ENCODE results near the gene ADGRG2.

Gene ADGRG2

GRCh38 chrX:18956303-18957032, 165.8 kb downstream of the ADGRG2 start:
- DNase-seq (ENCODE audit: low spot score), result no peak

GRCh38 chrX:18955676-18956075, 166.6 kb downstream of the ADGRG2 start:
- no peak for DNase-seq (ENCODE audit: low spot score)

GRCh38 chrX:18951032-18951431, 171.2 kb downstream of the ADGRG2 start:
- no peak for DNase-seq (ENCODE audit: low spot score)

- DNase-seq (ENCODE audit: low spot score), result no peak
Observed at GRCh38 chrX:18949944-18950301, 172.3 kb downstream of the ADGRG2 start.

- no peak for DNase-seq (ENCODE audit: low spot score)
Observed at GRCh38 chrX:18949291-18949943, 172.9 kb downstream of the ADGRG2 start.

GRCh38 chrX:18946611-18947010, 175.7 kb downstream of the ADGRG2 start:
- DNase-seq (ENCODE audit: low spot score), result no peak

- DNase-seq (ENCODE audit: low spot score), result no peak
Observed at GRCh38 chrX:18946157-18946556, 176.1 kb downstream of the ADGRG2 start.

GRCh38 chrX:18945483-18945882, 176.8 kb downstream of the ADGRG2 start:
- DNase-seq (ENCODE audit: low spot score), result no peak

GRCh38 chrX:18944482-18944881, 177.8 kb downstream of the ADGRG2 start:
- DNase-seq (ENCODE audit: low spot score), result no peak

- no peak for DNase-seq (ENCODE audit: low spot score)
Observed at GRCh38 chrX:18941896-18942295, 180.4 kb downstream of the ADGRG2 start.
